NT2/D1 (cell line): ENCODE data around the gene VDAC1.

Source experiments
- DNase-seq: peaks from one replicate; pipeline ENCODE4 v3.0.0-alpha.2; 2011; ENCODE audit warnings: low read depth, low spot score
- H3K27me3 ChIP-seq: 2 replicates; pipeline ENCODE4 v1.6.0; 2011; ENCODE audit warnings: mild to moderate bottlenecking; ENCODE audit not compliant: insufficient read length, insufficient read depth
- H3K36me3 ChIP-seq: 2 replicates; pipeline ENCODE4 v1.6.1; 2011; ENCODE audit warnings: mild to moderate bottlenecking, low read length, mixed read lengths; ENCODE audit not compliant: insufficient read depth, insufficient read length
- H3K4me1 ChIP-seq: 2 replicates; pipeline ENCODE4 v1.5.1; 2011; ENCODE audit not compliant: insufficient read depth, insufficient read length
- H3K4me3 ChIP-seq: 2 replicates; pipeline ENCODE4 v1.5.1; 2011; ENCODE audit warnings: low read depth; ENCODE audit not compliant: insufficient read length
- H3K9ac ChIP-seq: 2 replicates; pipeline ENCODE4 v1.6.0; 2011; ENCODE audit warnings: low read depth; ENCODE audit not compliant: insufficient read length
- H3K9me3 ChIP-seq: 2 replicates; pipeline ENCODE4 v1.5.1; 2011; ENCODE audit warnings: mild to moderate bottlenecking, low read length; ENCODE audit not compliant: insufficient read depth
- SUZ12 ChIP-seq: IDR thresholded peaks from 2 replicates; pipeline ENCODE4 v1.6.1; 2011; ENCODE audit not compliant: insufficient read length, insufficient read depth; ENCODE audit errors: extremely low read depth
- YY1 ChIP-seq: IDR thresholded peaks from 2 replicates; pipeline ENCODE4 v1.6.1; 2011; ENCODE audit not compliant: insufficient read length, insufficient read depth
- ZNF274 ChIP-seq: IDR thresholded peaks from 2 replicates; pipeline ENCODE4 v1.6.1; 2011; ENCODE audit warnings: mild to moderate bottlenecking, low read depth, low read length

Gene VDAC1

GRCh38 chr5:134046801-134047686 is 42.3 kb upstream of the VDAC1 start:
- no peak for DNase-seq
- no peak for TF ChIP-seq YY1
- no peak for TF ChIP-seq SUZ12
- no peak for TF ChIP-seq ZNF274
- no peak overlapping the region for H3K4me3 ChIP-seq
- peaks cover 48% of the 10 kb centered on the region for H3K27me3 ChIP-seq
- no peaks in the 10 kb centered on the region for H3K9me3 ChIP-seq
- no peaks in the 10 kb centered on the region for H3K36me3 ChIP-seq
- peaks cover 16% of the 10 kb centered on the region for H3K4me1 ChIP-seq
- no peak overlapping the region for H3K9ac ChIP-seq

- DNase-seq, result no peak
- peaks cover 49% of the 10 kb centered on the region for H3K27me3 ChIP-seq
- TF ChIP-seq YY1 (no peak), ZNF274 (no peak), SUZ12 (no peak)
- peaks cover 14% of the 10 kb centered on the region for H3K4me1 ChIP-seq
- no peaks in the 10 kb centered on the region for H3K9me3 ChIP-seq
- H3K9ac ChIP-seq, result no peak overlapping the region
- H3K36me3 ChIP-seq, result no peaks in the 10 kb centered on the region
- H3K4me3 ChIP-seq, result no peak overlapping the region
Measured at GRCh38 chr5:134046330-134046729, 41.6 kb upstream of the VDAC1 start.

- Histone ChIP-seq H3K9ac (no peak overlapping the region), H3K27me3 (peaks cover 48% of the 10 kb centered on the region), H3K4me1 (peaks cover 8% of the 10 kb centered on the region), H3K9me3 (no peaks in the 10 kb centered on the region), H3K4me3 (no peak overlapping the region), H3K36me3 (no peaks in the 10 kb centered on the region)
- DNase-seq, result no peak
- no peak for TF ChIP-seq YY1
- no peak for TF ChIP-seq ZNF274
- TF ChIP-seq SUZ12, result no peak
Measured at GRCh38 chr5:134043793-134044792, 39.3 kb upstream of the VDAC1 start.

- TF ChIP-seq ZNF274 (no peak), SUZ12 (no peak), YY1 (no peak)
Measured at GRCh38 chr5:134041570-134042411, 37.0 kb upstream of the VDAC1 start.

GRCh38 chr5:134038138-134038537 is 33.4 kb upstream of the VDAC1 start:
- no peaks in the 10 kb centered on the region for H3K36me3 ChIP-seq
- no peaks in the 10 kb centered on the region for H3K4me1 ChIP-seq
- no peak overlapping the region for H3K4me3 ChIP-seq
- no peak for DNase-seq
- no peaks in the 10 kb centered on the region for H3K9me3 ChIP-seq
- peaks cover 12% of the 10 kb centered on the region for H3K27me3 ChIP-seq
- TF ChIP-seq SUZ12 (no peak), YY1 (no peak), ZNF274 (no peak)
- H3K9ac ChIP-seq, result no peak overlapping the region

More at GRCh38 chr5:134041570-134042411, 37.0 kb upstream of the VDAC1 start:
- DNase-seq, result no peak
- Histone ChIP-seq H3K4me3 (no peak overlapping the region), H3K4me1 (peaks cover 3% of the 10 kb centered on the region), H3K27me3 (peaks cover 43% of the 10 kb centered on the region), H3K36me3 (no peaks in the 10 kb centered on the region), H3K9me3 (no peaks in the 10 kb centered on the region), H3K9ac (no peak overlapping the region)

GRCh38 chr5:134037160-134037559 is 32.4 kb upstream of the VDAC1 start:
- DNase-seq, result no peak
- no peaks in the 10 kb centered on the region for H3K4me1 ChIP-seq
- H3K9ac ChIP-seq, result no peak overlapping the region
- no peak overlapping the region for H3K4me3 ChIP-seq
- no peaks in the 10 kb centered on the region for H3K9me3 ChIP-seq
- peaks cover 2% of the 10 kb centered on the region for H3K27me3 ChIP-seq
- no peaks in the 10 kb centered on the region for H3K36me3 ChIP-seq
- TF ChIP-seq ZNF274 (no peak), YY1 (no peak), SUZ12 (no peak)
